Body of pancreas (tissue), 4 donors: ENCODE data around the gene CCDC27.

ENCODE experiments used
- CTCF ChIP-seq, 7 experiments: fragments of 450-650 bp in 4 of 7; fragments of 200-600 bp in 3 of 7; sonication (generic) in 3 of 7; IDR thresholded peaks; one replicate each; pipeline ENCODE4 v1.5.1; 2016 to 2019; ENCODE audit warnings: antibody characterized with exemption in 7 of 7
- POLR2A ChIP-seq, 3 donors: fragments of 450-650 bp; IDR thresholded peaks; one replicate each; pipeline ENCODE4 v1.6.1; 2016; ENCODE audit warnings: antibody characterized with exemption in 3 of 3, mild to moderate bottlenecking in 2 of 3

GRCh38 chr1:3759164-3759563 lies 6.9 kb downstream of the CCDC27 start:
- TF ChIP-seq POLR2A (IDR thresholded peaks at IDR 0.05) (no peak), CTCF (IDR thresholded peaks at IDR 0.05) (no peak)
